NCI-H526 (cell line): ENCODE data around the gene TRAPPC3.
A peak's percentile ranks its signal among the peaks of the same experiment; 100 is the strongest.

Experiments
- DNase-seq, 2 experiments: peaks; one replicate each; lab custom pipeline; 2025; lab: John Stamatoyannopoulos, UW

Gene TRAPPC3

GRCh38 chr1:36125129-36125991, 23.9 kb downstream of the TRAPPC3 start, which contains the start of gene COL8A2:
TSS of gene COL8A2 (minus strand) at chr1:36125222. CDS start at chr1:36100242, 24,980 bp downstream.
- DNase-seq: peak in 1 of 2 experiments; percentile 51

- no peak for DNase-seq
Observed at GRCh38 chr1:36124404-36125128, 24.7 kb downstream of the TRAPPC3 start.

GRCh38 chr1:36123356-36123755, 25.9 kb downstream of the TRAPPC3 start:
- no peak for DNase-seq

- no peak for DNase-seq
Observed at GRCh38 chr1:36122062-36123030, 26.9 kb downstream of the TRAPPC3 start.

DNA sequence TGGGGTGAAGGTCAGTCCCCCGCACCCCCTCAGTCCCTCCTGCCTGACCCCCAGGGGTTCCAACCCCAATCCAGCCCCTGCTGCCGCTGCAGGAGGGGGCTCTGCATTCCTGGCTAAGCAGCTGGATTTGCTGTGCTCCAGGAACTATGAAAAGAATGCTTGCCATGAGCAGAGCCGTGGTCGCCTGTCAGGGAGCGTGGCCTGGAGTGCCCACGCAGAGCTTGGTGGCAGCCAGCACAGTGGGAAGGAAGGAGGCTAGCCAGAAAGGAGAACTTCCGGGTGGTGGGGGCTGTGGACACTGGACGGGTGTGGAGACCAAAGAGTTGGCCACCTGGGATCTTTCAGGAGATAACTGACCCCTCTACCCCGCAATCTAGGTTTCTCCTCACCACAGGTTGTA, 29.8 kb downstream of the TRAPPC3 start:
- DNase-seq: no peak

DNA sequence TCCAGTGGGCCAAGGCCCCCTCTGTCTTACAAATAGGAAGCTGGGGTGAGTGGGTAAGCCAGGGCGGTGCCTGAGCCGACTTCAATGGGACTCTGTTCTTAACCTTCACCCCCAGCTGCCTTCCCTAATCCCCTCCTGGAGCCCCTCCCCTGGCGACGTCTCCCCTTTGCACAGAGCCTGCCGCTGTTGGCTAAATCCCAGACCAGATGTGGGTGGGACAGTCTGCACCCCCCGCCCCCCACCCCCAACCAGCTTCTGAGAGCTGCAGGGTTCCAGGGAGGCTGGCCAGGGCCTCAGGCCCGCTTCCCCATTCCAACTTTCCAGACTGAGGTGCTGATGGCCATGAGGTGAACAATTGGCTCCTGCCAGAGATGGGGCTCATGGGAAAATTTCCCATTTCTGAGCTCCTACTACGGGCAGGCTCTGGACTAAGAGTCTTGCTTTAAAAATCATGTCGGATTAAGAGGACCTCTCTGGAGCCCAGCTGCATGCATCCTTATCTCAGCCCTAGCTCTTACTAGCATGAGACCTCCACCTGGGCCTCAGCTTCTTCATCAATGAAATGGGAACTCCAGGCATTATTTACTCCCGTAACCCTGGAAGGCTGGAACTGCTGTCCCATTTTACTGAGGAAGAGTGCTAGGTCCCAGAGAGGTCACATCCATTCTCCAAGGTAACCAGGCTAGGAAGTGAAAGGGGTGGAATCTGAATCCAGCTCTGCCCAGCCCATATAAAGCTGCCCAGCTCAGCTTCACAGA, 30.7 kb downstream of the TRAPPC3 start:
- DNase-seq: no peak

DNA sequence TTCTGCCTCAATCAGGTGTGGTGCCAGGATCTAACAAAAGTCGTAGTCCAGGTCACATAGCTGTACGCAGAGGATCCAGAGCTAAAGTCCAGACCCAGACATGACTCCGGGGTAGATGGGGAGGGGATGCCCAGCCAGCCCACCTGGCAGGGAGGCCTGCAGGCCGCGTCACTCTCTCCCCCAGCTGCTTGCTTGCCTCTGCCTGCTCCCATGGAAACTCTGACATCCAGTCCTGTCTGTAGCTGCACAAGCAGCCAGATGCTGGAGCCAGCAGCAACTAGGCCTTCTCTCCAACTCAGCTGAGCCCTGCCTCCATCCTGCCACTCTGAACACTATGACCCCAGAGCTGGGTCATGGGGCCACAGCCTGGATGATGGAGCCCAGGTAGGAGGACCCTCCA, 32.4 kb downstream of the TRAPPC3 start:
- no peak for DNase-seq

GRCh38 chr1:36115931-36116330, 33.4 kb downstream of the TRAPPC3 start:
- no peak for DNase-seq

GRCh38 chr1:36115200-36115669, 34.1 kb downstream of the TRAPPC3 start:
- DNase-seq: no peak

DNA sequence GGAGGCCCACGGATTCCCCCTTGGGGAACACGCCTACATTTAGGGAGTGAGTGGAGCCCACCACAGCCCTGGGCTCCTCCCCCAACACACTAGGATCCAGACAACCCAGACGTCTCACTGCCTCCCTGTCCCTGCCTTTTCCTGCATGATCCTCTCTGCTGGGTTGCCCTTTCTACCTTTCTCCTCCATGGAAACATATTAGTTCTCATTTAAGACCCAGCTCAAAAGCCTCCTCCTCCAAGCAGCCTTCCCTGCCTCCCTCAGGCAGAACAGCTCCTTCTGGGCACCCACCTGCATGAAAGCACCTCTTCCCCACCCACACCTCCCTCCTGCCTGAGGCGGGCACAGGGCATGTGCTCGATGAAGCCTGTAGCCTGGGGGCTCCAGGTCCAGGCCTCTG, 34.9 kb downstream of the TRAPPC3 start:
- DNase-seq: no peak

GRCh38 chr1:36112823-36113222, 36.5 kb downstream of the TRAPPC3 start:
- DNase-seq: no peak

- no peak for DNase-seq
Observed at GRCh38 chr1:36111151-36111550, 38.1 kb downstream of the TRAPPC3 start.

GRCh38 chr1:36109041-36109679, 40.1 kb downstream of the TRAPPC3 start:
- no peak for DNase-seq

DNA sequence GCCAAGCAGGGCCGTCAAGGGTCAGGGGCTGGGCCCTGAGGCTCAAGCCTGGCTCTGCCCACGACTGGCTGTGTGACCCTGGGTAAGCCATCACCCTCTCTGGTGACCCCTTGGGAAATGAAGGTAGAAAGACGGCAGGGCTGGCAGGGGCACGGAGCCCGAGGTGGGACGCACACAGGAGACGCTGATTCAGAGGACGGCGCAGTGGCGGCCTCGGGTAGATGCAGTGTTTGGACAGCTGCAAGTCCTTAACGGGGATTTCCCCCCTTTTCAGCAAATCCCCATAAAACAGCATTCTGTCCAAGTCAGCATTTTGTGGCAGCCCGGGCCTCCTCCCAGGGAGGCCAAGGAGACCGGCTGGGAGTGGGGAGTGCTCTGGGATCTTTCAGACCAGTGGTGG, 41.0 kb downstream of the TRAPPC3 start:
- no peak for DNase-seq

GRCh38 chr1:36107394-36107793, 41.9 kb downstream of the TRAPPC3 start:
- no peak for DNase-seq

DNA sequence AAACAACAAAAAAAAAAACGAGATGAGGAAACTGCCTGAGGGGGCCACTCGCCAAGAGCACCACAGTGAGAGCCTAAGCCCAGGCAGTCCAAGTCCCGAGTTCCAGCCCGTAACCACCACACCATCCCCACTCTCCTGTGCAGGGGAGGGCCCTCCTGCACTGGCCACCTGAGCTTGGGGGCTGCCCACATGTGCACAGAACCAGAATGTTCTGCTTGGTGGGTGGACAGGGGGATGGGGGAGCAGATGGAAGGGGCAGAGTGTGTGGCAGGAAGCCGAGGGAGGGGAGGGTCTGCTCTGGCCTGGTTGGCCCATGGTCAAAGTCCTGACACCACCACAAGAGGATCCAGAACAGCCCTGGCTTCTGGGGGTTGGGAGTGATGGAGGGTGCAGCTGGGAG, 43.0 kb downstream of the TRAPPC3 start:
- DNase-seq: no peak

DNA sequence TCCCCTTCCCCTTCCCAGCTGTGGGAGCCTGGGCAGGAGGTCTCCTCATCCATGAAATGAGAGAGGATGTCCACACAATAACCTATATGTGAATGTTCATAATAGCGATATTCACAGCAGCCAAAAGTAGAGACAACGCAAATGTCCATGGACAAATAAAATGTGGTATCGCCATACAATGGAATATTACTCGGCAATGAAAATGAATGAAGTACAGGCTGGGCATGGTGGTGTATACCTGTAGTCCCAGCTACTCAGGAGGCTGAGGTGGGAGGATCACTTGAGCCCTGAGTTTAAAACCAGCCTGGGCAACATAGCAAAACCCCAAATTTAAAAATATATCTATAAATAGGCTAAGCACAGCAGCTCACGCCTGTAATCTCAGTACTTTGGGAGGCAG, 47.7 kb downstream of the TRAPPC3 start:
- DNase-seq: no peak

GRCh38 chr1:36100376-36100775, 48.9 kb downstream of the TRAPPC3 start:
- no peak for DNase-seq

DNA sequence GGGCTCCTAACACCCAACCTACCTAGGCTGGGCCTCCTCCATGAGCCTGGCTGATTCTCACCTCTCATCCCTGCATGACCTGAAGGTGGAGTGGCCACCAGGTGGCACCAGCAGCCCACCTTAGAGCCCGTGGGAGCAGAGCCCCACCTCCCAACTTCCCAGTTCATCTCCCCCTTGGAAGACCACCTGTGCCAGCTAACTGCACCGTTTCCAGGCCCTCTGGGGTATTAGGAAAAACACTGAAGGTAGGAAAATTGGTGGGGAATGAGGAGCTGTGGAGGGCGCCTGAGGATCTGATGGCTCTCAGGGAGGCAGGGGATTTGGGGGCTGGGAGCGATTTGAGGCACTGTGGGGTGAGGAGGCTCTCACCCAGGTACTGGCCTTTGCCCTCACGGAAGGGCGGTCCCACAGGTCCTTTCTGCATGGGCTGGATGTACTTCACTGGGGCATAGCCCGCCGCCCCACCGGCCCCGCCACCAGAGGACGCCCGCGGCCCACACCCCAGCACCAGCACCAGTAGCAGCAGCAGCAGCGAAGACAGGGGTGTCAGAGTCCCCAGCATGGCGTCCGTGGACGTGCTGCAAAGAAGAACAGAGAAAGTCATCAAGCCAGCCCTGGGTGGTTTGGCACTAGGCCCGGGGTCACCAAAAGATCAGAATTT, 49.5 kb downstream of the TRAPPC3 start:
- peak; percentile 75 to 95 for DNase-seq
